GM23338 (cell line): Measurements from ENCODE around the gene KYNU.
"Not testable (repeated sequence)": the region's sequence is repeated elsewhere in the genome, so short reads cannot be mapped to it uniquely, and the experiment has no call there.

Experiments
- CREB1 ChIP-seq: fragments of 250-450 bp; sonication (Bioruptor Pico); IDR thresholded peaks from 2 replicates; pipeline ENCODE4 v1.5.0; 2020; ENCODE audit warnings: low read depth, mild to moderate bottlenecking, moderate library complexity
- CTCF ChIP-seq, 2 experiments: fragments of 200-600 bp in 1 of 2; sonication (generic) in 1 of 2; conservative IDR thresholded peaks; 2 replicates each; pipeline versions ENCODE4 v1.5.1 to v1.6.1; 2016 to 2017; ENCODE audit warnings: antibody characterized with exemption in 2 of 2, low read depth in 2 of 2, mild to moderate bottlenecking in 2 of 2, moderate library complexity in 1 of 2
- EZH2 ChIP-seq: fragments of 200-600 bp; sonication (generic); IDR thresholded peaks from one replicate; pipeline ENCODE4 v1.8.0; 2017; ENCODE audit warnings: antibody characterized with exemption, mild to moderate bottlenecking, low read depth; ENCODE audit not compliant: unreplicated experiment
- EZH2phosphoT487 ChIP-seq: fragments of 200-600 bp; sonication (generic); IDR thresholded peaks from one replicate; pipeline ENCODE4 v1.8.1; 2018; ENCODE audit warnings: antibody characterized with exemption; ENCODE audit not compliant: unreplicated experiment
- POLR2AphosphoS5 ChIP-seq: IDR thresholded peaks from 2 replicates; pipeline ENCODE4 v1.6.1; 2016; ENCODE audit warnings: antibody characterized with exemption, low read depth
- REST ChIP-seq: IDR thresholded peaks from one replicate; pipeline ENCODE4 v1.6.1; 2018; ENCODE audit warnings: antibody characterized with exemption; ENCODE audit not compliant: unreplicated experiment

GRCh38 chr2:142864605-142865004 is 12.9 kb upstream of the KYNU start:
- not testable (repeated sequence) for TF ChIP-seq CTCF (conservative IDR thresholded peaks at IDR 0.05; ENCODE audit: low read depth in 2 of 2); EZH2; REST; EZH2phosphoT487; CREB1 (CRISPR knock-in tag); POLR2AphosphoS5
